Endothelial cell of umbilical vein (primary cell): Measurements from ENCODE around the gene OTUD7B. TPM values are rescaled to one million over a fixed set of nuclear protein-coding genes. Genes with fewer than 3 reads are reported as not detected.

Experiments
- BruUV-seq: library from RNA; stranded (reverse); fragments of 400-500 nt; replicated peaks from 2 replicates; lab custom pipeline; 2021; lab: Mats Ljungman, UMichigan
- CTCF ChIA-PET: fragments of 300-600, 350-600 bp; sonication (Branson Sonifier 250); formaldehyde crosslinking; loops from one replicate; lab custom pipeline; 2021; ENCODE audit warnings: antibody characterized with exemption, inconsistent platforms; lab: Charles Lee
- POLR2A ChIA-PET: fragments of 300-600, 350-600 bp; sonication (Branson Sonifier 250); formaldehyde crosslinking; loops from one replicate; lab custom pipeline; 2021; ENCODE audit warnings: antibody characterized with exemption, inconsistent platforms; lab: Charles Lee
- DNase-seq: peaks from one replicate; pipeline ENCODE4 v3.0.0-alpha.2; 2011; ENCODE audit warnings: low read depth, low spot score
- FAIRE-seq: peaks from 2 replicates; lab custom pipeline; 2011; peaks lifted over from hg19 to GRCh38; lab: Jason Lieb, UNC
- H2AFZ ChIP-seq: 2 replicates; pipeline ENCODE4 v1.6.0; 2012; ENCODE audit warnings: low read depth, low read length, control low read depth, inconsistent platforms
- H3K27ac ChIP-seq: 2 replicates; pipeline ENCODE4 v1.5.1; 2011; ENCODE audit warnings: low read depth, mild to moderate bottlenecking, control low read depth, low read length, moderate library complexity; ENCODE audit not compliant: insufficient read depth
- H3K27me3 ChIP-seq, 2 experiments: 2 replicates each; pipeline versions ENCODE4 v1.6.0 to v1.6.1; 2011; ENCODE audit warnings: low read length in 2 of 2, mixed read lengths in 1 of 2; ENCODE audit not compliant: control insufficient read depth in 2 of 2, insufficient read depth in 2 of 2
- H3K36me3 ChIP-seq, 2 experiments: 2 replicates in 1 of 2; 3 replicates in 1 of 2; pipeline ENCODE4 v1.5.1; 2011; ENCODE audit warnings: low read length in 2 of 2, mild to moderate bottlenecking in 1 of 2, moderate library complexity in 1 of 2; ENCODE audit not compliant: control insufficient read depth in 2 of 2, insufficient read depth in 2 of 2; ENCODE audit errors: extremely low read depth in 1 of 2
- H3K4me1 ChIP-seq: 3 replicates; pipeline ENCODE4 v1.5.1; 2011; ENCODE audit warnings: mild to moderate bottlenecking, low read length; ENCODE audit not compliant: control insufficient read depth, insufficient read depth; ENCODE audit errors: extremely low read depth
- H3K4me2 ChIP-seq: 2 replicates; pipeline ENCODE4 v1.6.1; 2011; ENCODE audit warnings: low read length, control low read depth, mixed read lengths; ENCODE audit not compliant: insufficient read depth
- H3K4me3 ChIP-seq, 3 experiments: fragments of 200-600 bp in 1 of 3; sonication (generic), shearing (Covaris generic) in 1 of 3; replicated peaks in 1 of 3; 2 replicates each; pipeline ENCODE4 v1.5.1; 2011 to 2016; ENCODE audit warnings: control low read depth in 3 of 3, low read length in 3 of 3, mild to moderate bottlenecking in 2 of 3, inconsistent platforms in 1 of 3, low read depth in 1 of 3, moderate library complexity in 1 of 3; ENCODE audit not compliant: insufficient read depth in 1 of 3
- H3K79me2 ChIP-seq: 2 replicates; pipeline ENCODE4 v1.6.0; 2012; ENCODE audit warnings: low read length, inconsistent platforms; ENCODE audit not compliant: control insufficient read depth, insufficient read depth
- H3K9ac ChIP-seq: replicated peaks from 2 replicates; pipeline ENCODE3; 2011; ENCODE audit warnings: low read length, control low read depth; ENCODE audit not compliant: insufficient read depth; ENCODE audit errors: extremely low read depth
- H3K9me1 ChIP-seq: replicated peaks from 3 replicates; pipeline ENCODE4 v1.6.0; 2011; ENCODE audit warnings: mild to moderate bottlenecking, low read length; ENCODE audit not compliant: control insufficient read depth, insufficient read depth; ENCODE audit errors: extremely low read depth
- H3K9me3 ChIP-seq: replicated peaks from 2 replicates; pipeline ENCODE4 v1.5.1; 2012; ENCODE audit warnings: low read length, inconsistent platforms; ENCODE audit not compliant: control insufficient read depth, insufficient read depth
- H4K20me1 ChIP-seq: replicated peaks from 2 replicates; pipeline ENCODE3; 2011; ENCODE audit warnings: mild to moderate bottlenecking, low read length; ENCODE audit not compliant: control insufficient read depth, insufficient read depth; ENCODE audit errors: extremely low read depth
- EZH2 ChIP-seq: IDR thresholded peaks from 2 replicates; pipeline ENCODE4 v1.6.1; 2012; ENCODE audit warnings: borderline replicate concordance, low read depth, mild to moderate bottlenecking, moderate library complexity, low read length, inconsistent platforms; ENCODE audit not compliant: severe bottlenecking
- FOS ChIP-seq: IDR thresholded peaks from 2 replicates; pipeline ENCODE4 v1.6.1; 2011; ENCODE audit warnings: mild to moderate bottlenecking, low read length, moderate library complexity, borderline replicate concordance; ENCODE audit not compliant: insufficient read depth
- GATA2 ChIP-seq: IDR thresholded peaks from 2 replicates; pipeline ENCODE4 v1.7.0; 2011; ENCODE audit warnings: low read depth, mild to moderate bottlenecking, moderate library complexity, mixed read lengths, low read length; ENCODE audit not compliant: insufficient read length, insufficient read depth
- JUN ChIP-seq: IDR thresholded peaks from 2 replicates; pipeline ENCODE4 v1.6.1; 2011; ENCODE audit warnings: borderline replicate concordance, low read depth; ENCODE audit not compliant: insufficient read length, insufficient read depth
- MYC ChIP-seq: IDR thresholded peaks from one replicate; pipeline ENCODE4 v1.6.1; 2011; ENCODE audit warnings: mild to moderate bottlenecking, low read depth, low read length
- POLR2A ChIP-seq: IDR thresholded peaks from 2 replicates; pipeline ENCODE4 v1.6.1; 2012; ENCODE audit warnings: low read depth, mild to moderate bottlenecking, control low read depth, low read length
- POLR2AphosphoS5 ChIP-seq: IDR thresholded peaks from 2 replicates; pipeline ENCODE4 v1.6.1; 2012; ENCODE audit warnings: low read depth, mild to moderate bottlenecking, control low read depth, low read length, moderate library complexity; ENCODE audit not compliant: insufficient read depth
- dilution Hi-C: fragments of 300-500 bp; cut with MboI; formaldehyde crosslinking; loops from one replicate; pipeline ENCODE4 v1.15.0; 2019; ENCODE audit warnings: low sequenced_read_pairs; ENCODE audit not compliant: extremely low pct_ligation_motif_present
- intact Hi-C: fragments of 100-400 bp; cut with micrococcal nuclease; formaldehyde crosslinking; loops from one replicate; pipeline ENCODE4 v1.10.0; 2022
- polyA plus RNA-seq, 4 experiments: library from polyadenylated mRNA; depleted of rRNA in 3 of 4; stranded (reverse) in 3 of 4; unstranded in 1 of 4; fragments of >200 nt; gene quantifications; 2 replicates each; pipeline versions ENCODE4 v1.2.1 to v1.2.3, GENCODE V29; 2011 to 2012; ENCODE audit warnings: missing spikeins in 1 of 4
- total RNA-seq: library from RNA; stranded (reverse); gene quantifications from 2 replicates; pipeline ENCODE4 v1.2.3, GENCODE V29; 2021
- TF ChIP-seq, protein P1 (sequence below): IDR thresholded peaks from 2 replicates; pipeline ENCODE4 v1.6.1; 2011; ENCODE audit not compliant: insufficient read depth, insufficient read length
- TF ChIP-seq, protein P2 (sequence below), 2 donors: IDR thresholded peaks; 1 replicate in 1 of 2; 2 replicates in 1 of 2; pipeline ENCODE4 v1.5.1; 2011; ENCODE audit warnings: low read length in 2 of 2, mild to moderate bottlenecking in 2 of 2, moderate library complexity in 2 of 2, control low read depth in 1 of 2, inconsistent platforms in 1 of 2, low read depth in 1 of 2; ENCODE audit not compliant: insufficient read depth in 1 of 2; ENCODE audit errors: extremely low read depth in 1 of 2

Gene OTUD7B
- total and polyA plus RNA-seq, 2 donors (not counting 3 experiments of a cell fraction or from before 2014, with no cell fraction given): 4.3 to 22.8 TPM

DNA sequence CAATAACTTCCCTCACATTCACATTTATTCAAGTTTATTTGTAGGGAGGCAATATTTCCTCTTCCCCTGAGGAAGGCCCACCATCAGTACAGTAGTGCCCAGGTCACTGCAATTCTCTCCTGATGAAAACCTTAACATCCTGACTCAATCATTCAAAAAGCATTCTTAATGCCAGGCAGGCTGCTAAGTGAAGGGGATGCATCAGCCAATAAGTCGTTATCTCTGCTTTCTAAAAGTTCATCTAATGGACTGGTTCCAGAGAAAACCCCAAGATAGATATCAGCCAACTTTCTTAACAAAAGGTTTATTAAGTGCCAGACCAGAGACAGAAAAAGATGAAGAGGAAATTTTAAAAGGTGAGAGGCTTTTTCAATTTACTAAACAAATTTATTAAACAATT, 17.3 kb downstream of the OTUD7B start:
- Histone ChIP-seq H3K27ac (no peak overlapping the region), H3K27me3 (no peaks in the 10 kb centered on the region), H2AFZ (no peak overlapping the region), H4K20me1 (no peaks in the 10 kb centered on the region), H3K36me3 (peaks cover 0 to 2% of the 10 kb centered on the region in 2 experiments), H3K9me3 (no peaks in the 10 kb centered on the region), H3K9me1 (no peaks in the 10 kb centered on the region), H3K4me3 (no peak overlapping the region), H3K4me2 (no peak overlapping the region), H3K79me2 (peaks cover 63% of the 10 kb centered on the region), H3K9ac (no peak overlapping the region), H3K4me1 (peaks cover 8% of the 10 kb centered on the region)
- intact Hi-C loops: no loop called here
- dilution Hi-C loops: no loop called here
- no peak for FAIRE-seq
- ChIA-PET CTCF (no interaction called here), POLR2A (no interaction called here)
- no TSS peak for BruUV-seq
- no peak for DNase-seq
- TF ChIP-seq FOS (no peak), MYC (no peak), POLR2AphosphoS5 (no peak), GATA2 (no peak), POLR2A (no peak), JUN (no peak), EZH2 (no peak)
- TF ChIP-seq, protein P1, sequence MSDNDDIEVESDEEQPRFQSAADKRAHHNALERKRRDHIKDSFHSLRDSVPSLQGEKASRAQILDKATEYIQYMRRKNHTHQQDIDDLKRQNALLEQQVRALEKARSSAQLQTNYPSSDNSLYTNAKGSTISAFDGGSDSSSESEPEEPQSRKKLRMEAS: no peak
- TF ChIP-seq, protein P2, sequence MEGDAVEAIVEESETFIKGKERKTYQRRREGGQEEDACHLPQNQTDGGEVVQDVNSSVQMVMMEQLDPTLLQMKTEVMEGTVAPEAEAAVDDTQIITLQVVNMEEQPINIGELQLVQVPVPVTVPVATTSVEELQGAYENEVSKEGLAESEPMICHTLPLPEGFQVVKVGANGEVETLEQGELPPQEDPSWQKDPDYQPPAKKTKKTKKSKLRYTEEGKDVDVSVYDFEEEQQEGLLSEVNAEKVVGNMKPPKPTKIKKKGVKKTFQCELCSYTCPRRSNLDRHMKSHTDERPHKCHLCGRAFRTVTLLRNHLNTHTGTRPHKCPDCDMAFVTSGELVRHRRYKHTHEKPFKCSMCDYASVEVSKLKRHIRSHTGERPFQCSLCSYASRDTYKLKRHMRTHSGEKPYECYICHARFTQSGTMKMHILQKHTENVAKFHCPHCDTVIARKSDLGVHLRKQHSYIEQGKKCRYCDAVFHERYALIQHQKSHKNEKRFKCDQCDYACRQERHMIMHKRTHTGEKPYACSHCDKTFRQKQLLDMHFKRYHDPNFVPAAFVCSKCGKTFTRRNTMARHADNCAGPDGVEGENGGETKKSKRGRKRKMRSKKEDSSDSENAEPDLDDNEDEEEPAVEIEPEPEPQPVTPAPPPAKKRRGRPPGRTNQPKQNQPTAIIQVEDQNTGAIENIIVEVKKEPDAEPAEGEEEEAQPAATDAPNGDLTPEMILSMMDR (IDR thresholded peaks at IDR 0.05; ENCODE audit: extremely low read depth in 1 of 2, insufficient read depth in 1 of 2, low read depth in 1 of 2, low read length in 2 of 2): no peak
